Measurements from ENCODE around the gene LASP1. TPM values are rescaled to one million over a fixed set of nuclear protein-coding genes. Genes with fewer than 3 reads are reported as not detected.

Gene LASP1
- total and polyA plus RNA-seq, 2 of the 4 experiments (the other 2 are of a cell fraction): 79.8 to 262 TPM

- TF ChIP-seq CTCF (conservative IDR thresholded peaks at IDR 0.05; ENCODE audit: low read depth, low read length): peak; percentile 29
- peak; percentile 97 for TF ChIP-seq MAFK (IDR thresholded peaks at IDR 0.05; ENCODE audit: low read depth, low read length)
Measured at GRCh38 chr17:38867179-38867967, 2.5 kb upstream of the LASP1 start (continued).

Data from IMR-90 (cell line).